Pancreas (tissue), 10 donors: Measurements from ENCODE around the gene NECAB3. TPM values are rescaled to one million over a fixed set of nuclear protein-coding genes. Genes with fewer than 3 reads are reported as not detected.
A peak's percentile ranks its signal among the peaks of the same experiment; 100 is the strongest.

Source experiments
- ATAC-seq, 4 donors: fragments of 200-7000 bp; cut with Tn5 transposase; one replicate each; pipeline versions ENCODE4 v1.8.0 to v1.9.1; 2020; ENCODE audit warnings: mild to moderate bottlenecking in 4 of 4, moderate library complexity in 4 of 4
- DNase-seq, 6 donors: peaks; one replicate each; pipeline ENCODE4 v3.0.0-alpha.2; 2020
- FAIRE-seq: peaks from 2 replicates; lab custom pipeline; 2012; peaks lifted over from hg19 to GRCh38; lab: Jason Lieb, UNC
- H3K27ac ChIP-seq, 4 donors: fragments of 200-600 bp; sonication (generic); 1 replicate in 3 of 4; 2 replicates in 1 of 4; pipeline versions ENCODE4 v1.5.0 to v1.8.0; 2020
- H3K27me3 ChIP-seq, 4 donors: fragments of 200-600 bp; one replicate each; pipeline ENCODE4 v1.8.0; 2021
- H3K36me3 ChIP-seq, 3 donors: fragments of 200-600 bp; sonication (generic) in 1 of 3; one replicate each; pipeline versions ENCODE4 v1.5.0 to v1.8.0; 2020 to 2021
- H3K4me1 ChIP-seq, 3 donors: fragments of 200-600 bp; one replicate each; pipeline ENCODE4 v1.8.0; 2021
- H3K4me3 ChIP-seq, 4 donors: fragments of 200-600 bp; sonication (generic) in 2 of 4; one replicate each; pipeline versions ENCODE4 v1.5.0 to v1.8.0; 2020 to 2021
- H3K9me3 ChIP-seq, 4 donors: fragments of 200-600 bp; one replicate each; pipeline ENCODE4 v1.8.0; 2021
- WGBS, 2 donors: extraction: QIAGEN DNeasy Blood & Tissue Kit; methylation state at CpG; one replicate each; pipeline ENCODE4 v1.1.7; 2013; 5-methylcytosine and 5-hydroxymethylcytosine counted together
- intact Hi-C, 3 donors: fragments of 100-400 bp; cut with DNase I; formaldehyde crosslinking; loops; one replicate each; pipeline versions ENCODE4 v1.11.1 to v1.14.2; 2022
- polyA plus RNA-seq, 2 donors: library from polyadenylated mRNA; stranded (reverse); fragments of 200-250 nt; gene quantifications; one replicate each; pipeline ENCODE4 v1.2.3, GENCODE V29; 2013
- total RNA-seq, 6 donors: library from RNA; stranded (reverse); fragmentation: NEBNext Ultra II Directional in 4 of 6; extraction: Animal tissue kit (Norgen Biotek cat#: 25700) in 4 of 6; gene quantifications; one replicate each; pipeline versions ENCODE4 v1.2.1 to v1.2.4, GENCODE V29; 2021 to 2023
- TF ChIP-seq, protein P1 (sequence below), 4 donors: fragments of 200-600 bp; sonication (generic) in 3 of 4; IDR thresholded peaks; one replicate each; pipeline versions ENCODE4 v1.5.0 to v1.8.0; 2021; ENCODE audit warnings: antibody characterized with exemption in 4 of 4
- donor health status: healthy with polysubstance abuse.
- donor health status: DM: no; HTN: no; CAD: no; lungs with moderate emphysema.
- donor health status: DM: no; HTN: no; CAD: no.
- donor health status: control.
- donor health status: control.
- donor health status: Bipolar disorder and iron deficiency.
- donor health status: DM: yes; HTN: yes; CAD: no.
- donor health status: DM: no; HTN: no; CAD: no.
- donor health status: DM: no; HTN: no; CAD: no.
- donor health status: DM: yes; HTN: yes; CAD: no.

NECAB3 gene
- total and polyA plus RNA-seq, 8 donors, result 15.8 to 40.0 (median 19.5) TPM

DNA sequence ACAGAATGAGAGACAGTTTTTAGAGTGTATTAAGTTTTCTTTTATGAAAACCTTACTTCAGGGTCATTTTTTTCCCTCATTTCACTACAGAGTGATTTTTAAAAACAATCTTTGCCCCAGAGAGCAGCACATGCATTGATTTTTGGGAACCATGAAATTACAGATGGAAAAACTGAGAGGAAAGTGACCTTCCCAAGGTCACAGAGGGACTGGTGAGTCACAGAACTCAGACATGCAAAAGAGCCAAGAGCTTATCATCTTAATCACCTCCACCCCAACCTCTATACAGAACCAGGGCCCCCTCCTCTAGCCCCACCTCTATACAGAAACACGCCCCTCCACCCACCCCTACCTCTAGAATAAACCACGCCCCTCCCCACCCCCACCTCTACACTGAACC lies 35.2 kb upstream of the NECAB3 start:
- no peak for ATAC-seq
- no peak overlapping the region for H3K4me3 ChIP-seq
- no peak overlapping the region for H3K27ac ChIP-seq
- H3K36me3 ChIP-seq, result peaks cover 0 to 19% (median 4%) of the 10 kb centered on the region in 3 donors
- FAIRE-seq, result no peak
- H3K27me3 ChIP-seq, result no peaks in the 10 kb centered on the region
- H3K9me3 ChIP-seq, result no peaks in the 10 kb centered on the region
- TF ChIP-seq, protein P1, sequence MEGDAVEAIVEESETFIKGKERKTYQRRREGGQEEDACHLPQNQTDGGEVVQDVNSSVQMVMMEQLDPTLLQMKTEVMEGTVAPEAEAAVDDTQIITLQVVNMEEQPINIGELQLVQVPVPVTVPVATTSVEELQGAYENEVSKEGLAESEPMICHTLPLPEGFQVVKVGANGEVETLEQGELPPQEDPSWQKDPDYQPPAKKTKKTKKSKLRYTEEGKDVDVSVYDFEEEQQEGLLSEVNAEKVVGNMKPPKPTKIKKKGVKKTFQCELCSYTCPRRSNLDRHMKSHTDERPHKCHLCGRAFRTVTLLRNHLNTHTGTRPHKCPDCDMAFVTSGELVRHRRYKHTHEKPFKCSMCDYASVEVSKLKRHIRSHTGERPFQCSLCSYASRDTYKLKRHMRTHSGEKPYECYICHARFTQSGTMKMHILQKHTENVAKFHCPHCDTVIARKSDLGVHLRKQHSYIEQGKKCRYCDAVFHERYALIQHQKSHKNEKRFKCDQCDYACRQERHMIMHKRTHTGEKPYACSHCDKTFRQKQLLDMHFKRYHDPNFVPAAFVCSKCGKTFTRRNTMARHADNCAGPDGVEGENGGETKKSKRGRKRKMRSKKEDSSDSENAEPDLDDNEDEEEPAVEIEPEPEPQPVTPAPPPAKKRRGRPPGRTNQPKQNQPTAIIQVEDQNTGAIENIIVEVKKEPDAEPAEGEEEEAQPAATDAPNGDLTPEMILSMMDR (IDR thresholded peaks at IDR 0.05), result no peak
- 82 to 88% methylated on average over 2 of the region's 2 CpGs for WGBS, 2 donors
- H3K4me1 ChIP-seq, result no peaks in the 10 kb centered on the region
- no peak for DNase-seq
- intact Hi-C loops, result no loop called here

- no peak overlapping the region for H3K27ac ChIP-seq
- intact Hi-C loops, result no loop called here
- no peak for FAIRE-seq
- no peaks in the 10 kb centered on the region for H3K27me3 ChIP-seq
- H3K36me3 ChIP-seq, result peaks cover 0 to 4% (median 0%) of the 10 kb centered on the region in 3 donors
- TF ChIP-seq, protein P1 (IDR thresholded peaks at IDR 0.05), result no peak
- ATAC-seq, result no peak
- H3K4me1 ChIP-seq, result no peaks in the 10 kb centered on the region
- H3K4me3 ChIP-seq, result no peak overlapping the region
- 91% methylated on average over 11 of the region's 11 CpGs for WGBS, 2 donors
- H3K9me3 ChIP-seq, result no peaks in the 10 kb centered on the region
- no peak for DNase-seq
Observed at GRCh38 chr20:33707668-33708067, 33.4 kb upstream of the NECAB3 start.

DNA sequence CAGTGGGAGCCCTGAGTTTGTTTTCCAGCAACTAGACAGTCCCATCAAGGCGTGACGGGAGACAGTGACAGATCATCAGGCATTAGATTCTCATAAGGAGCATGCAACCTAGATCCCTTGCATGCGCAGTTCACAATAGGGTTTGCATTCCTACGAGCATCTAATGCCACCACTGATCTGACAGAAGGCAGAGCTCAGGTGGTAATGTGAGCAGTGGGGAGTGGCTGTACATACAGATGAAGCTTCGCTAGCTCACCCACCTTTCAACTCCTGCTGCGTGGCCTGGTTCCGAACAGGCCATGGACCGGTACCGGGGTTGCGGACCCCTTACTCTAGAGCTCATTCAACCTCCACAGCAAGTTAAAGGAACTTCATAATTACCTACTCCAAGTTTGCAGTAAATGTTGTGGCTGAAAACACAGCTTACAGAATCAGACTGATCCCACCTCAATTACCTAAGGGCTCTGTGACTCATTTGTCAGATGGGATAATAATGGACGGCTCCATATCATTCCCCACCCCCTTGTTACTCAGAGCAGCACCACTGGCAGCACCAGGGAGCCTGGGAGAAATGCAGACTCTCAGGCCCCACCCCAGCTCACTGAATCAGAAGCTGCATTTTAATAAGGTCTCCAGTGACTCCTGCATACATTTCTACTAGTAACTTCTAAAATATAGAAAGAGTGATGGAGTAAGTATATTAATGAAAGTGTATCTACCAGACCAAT lies 30.1 kb upstream of the NECAB3 start:
- H3K4me3 ChIP-seq, result no peak overlapping the region
- WGBS, 2 donors, result 94 to 95% methylated on average over 11 of the region's 11 CpGs
- TF ChIP-seq, protein P1 (IDR thresholded peaks at IDR 0.05), result no peak
- H3K27ac ChIP-seq, result no peak overlapping the region
- DNase-seq, result no peak
- H3K9me3 ChIP-seq, result no peaks in the 10 kb centered on the region
- no peaks in the 10 kb centered on the region for H3K27me3 ChIP-seq
- ATAC-seq, result no peak
- no peaks in the 10 kb centered on the region for H3K36me3 ChIP-seq
- no peaks in the 10 kb centered on the region for H3K4me1 ChIP-seq
- intact Hi-C loops, result no loop called here
- no peak for FAIRE-seq

GRCh38 chr20:33703498-33704137 lies 29.4 kb upstream of the NECAB3 start:
- H3K4me1 ChIP-seq, result no peaks in the 10 kb centered on the region
- H3K9me3 ChIP-seq, result no peaks in the 10 kb centered on the region
- ATAC-seq (no peak), DNase-seq (no peak), FAIRE-seq (no peak)
- intact Hi-C loops, result no loop called here
- no peak overlapping the region for H3K4me3 ChIP-seq
- TF ChIP-seq, protein P1 (IDR thresholded peaks at IDR 0.05), result no peak
- 91 to 98% methylated on average over 8 of the region's 8 CpGs for WGBS, 2 donors
- H3K36me3 ChIP-seq, result no peaks in the 10 kb centered on the region
- H3K27me3 ChIP-seq, result no peaks in the 10 kb centered on the region
- no peak overlapping the region for H3K27ac ChIP-seq

GRCh38 chr20:33702861-33703260 lies 28.6 kb upstream of the NECAB3 start:
- intact Hi-C loops, result no loop called here
- H3K27ac ChIP-seq, result no peak overlapping the region
- WGBS, 2 donors, result 40 to 49% methylated on average over 5 of the region's 5 CpGs
- H3K4me1 ChIP-seq, result no peaks in the 10 kb centered on the region
- H3K36me3 ChIP-seq, result no peaks in the 10 kb centered on the region
- TF ChIP-seq, protein P1 (IDR thresholded peaks at IDR 0.05), result no peak
- no peak for FAIRE-seq
- H3K9me3 ChIP-seq, result no peaks in the 10 kb centered on the region
- ATAC-seq, result peak in 1 of 4 donors; percentile 21
- DNase-seq, result no peak
- H3K4me3 ChIP-seq, result no peak overlapping the region
- no peaks in the 10 kb centered on the region for H3K27me3 ChIP-seq
